ACC112 (cell line): ENCODE results near the gene NADSYN1.

Experiments used
- H2AFZ ChIP-seq: fragments of 200-600 bp; sonication (generic); one replicate; pipeline ENCODE4 v1.6.0; 2017; ENCODE audit warnings: antibody characterized with exemption, low read length; ENCODE audit not compliant: unreplicated experiment
- H3K27ac ChIP-seq: fragments of 200-600 bp; sonication (generic); 2 replicates; pipeline ENCODE4 v1.5.1; 2014; ENCODE audit warnings: low read depth, mild to moderate bottlenecking, antibody characterized with exemption, low read length, moderate library complexity
- H3K27me3 ChIP-seq: fragments of 200-600 bp; sonication (generic); 2 replicates; pipeline ENCODE4 v1.6.1; 2014; ENCODE audit warnings: mild to moderate bottlenecking, antibody characterized with exemption, low read length, moderate library complexity, mixed read lengths; ENCODE audit not compliant: insufficient read depth
- H3K36me3 ChIP-seq: fragments of 200-600 bp; sonication (generic); 2 replicates; pipeline ENCODE4 v1.6.1; 2016; ENCODE audit warnings: mild to moderate bottlenecking, antibody characterized with exemption, low read length, moderate library complexity, mixed read lengths; ENCODE audit not compliant: insufficient read depth
- H3K4me1 ChIP-seq: fragments of 200-600 bp; sonication (generic); one replicate; pipeline ENCODE4 v1.6.1; 2016; ENCODE audit warnings: low read length, mixed read lengths; ENCODE audit not compliant: insufficient read depth, unreplicated experiment, control insufficient read depth
- H3K4me3 ChIP-seq: fragments of 200-600 bp; sonication (generic); 2 replicates; pipeline ENCODE4 v1.5.1; 2014; ENCODE audit warnings: mild to moderate bottlenecking, low read depth, low read length
- H3K79me2 ChIP-seq: fragments of 200-600 bp; sonication (generic); one replicate; pipeline ENCODE4 v1.6.0; 2016; ENCODE audit warnings: low read length; ENCODE audit not compliant: control insufficient read depth, unreplicated experiment, insufficient read depth

Gene NADSYN1

GRCh38 chr11:71453037-71453917 lies at the start of gene NADSYN1:
NADSYN1 (plus strand) TSS chr11:71453203; CDS start chr11:71453297, 94 bp downstream.
- Histone ChIP-seq H3K4me3 (peak within 1 kb of the TSS; percentile 88), H3K27ac (no peak within 1 kb of the TSS), H3K4me1 (peaks cover 4% of the 10 kb centered on the region), H2AFZ (peak within 1 kb of the TSS; percentile 88), H3K27me3 (no peaks in the 10 kb centered on the region), H3K36me3 (peaks cover 5% of the 10 kb centered on the region; the same call in 1 of the 2 replicates), H3K79me2 (peaks cover 27% of the 10 kb centered on the region)

GRCh38 chr11:71404209-71404608 lies 48.8 kb upstream of the NADSYN1 start:
- Histone ChIP-seq H3K27ac (no peak overlapping the region), H3K27me3 (peaks cover 10% of the 10 kb centered on the region), H2AFZ (no peak overlapping the region), H3K4me3 (no peak overlapping the region), H3K36me3 (no peaks in the 10 kb centered on the region), H3K4me1 (no peaks in the 10 kb centered on the region), H3K79me2 (no peaks in the 10 kb centered on the region)

- Histone ChIP-seq H3K4me3 (no peak overlapping the region), H3K79me2 (no peaks in the 10 kb centered on the region)
These were observed 46.3 kb upstream of the NADSYN1 start for GRCh38 chr11:71406681-71407080.

GRCh38 chr11:71407356-71407755 lies 45.6 kb upstream of the NADSYN1 start:
- no peaks in the 10 kb centered on the region for H3K79me2 ChIP-seq
- H2AFZ ChIP-seq, result no peak overlapping the region
- H3K4me3 ChIP-seq, result no peak overlapping the region
- H3K27me3 ChIP-seq, result peaks cover 29% of the 10 kb centered on the region
- no peaks in the 10 kb centered on the region for H3K4me1 ChIP-seq
- no peaks in the 10 kb centered on the region for H3K36me3 ChIP-seq
- no peak overlapping the region for H3K27ac ChIP-seq

More at GRCh38 chr11:71406681-71407080, 46.3 kb upstream of the NADSYN1 start:
- Histone ChIP-seq H3K27me3 (peaks cover 23% of the 10 kb centered on the region), H3K36me3 (no peaks in the 10 kb centered on the region), H2AFZ (no peak overlapping the region), H3K27ac (no peak overlapping the region), H3K4me1 (no peaks in the 10 kb centered on the region)

GRCh38 chr11:71408826-71409225 lies 44.2 kb upstream of the NADSYN1 start:
- Histone ChIP-seq H3K27me3 (peaks cover 36% of the 10 kb centered on the region), H3K36me3 (no peaks in the 10 kb centered on the region), H3K4me1 (no peaks in the 10 kb centered on the region), H3K27ac (no peak overlapping the region), H2AFZ (no peak overlapping the region), H3K79me2 (no peaks in the 10 kb centered on the region), H3K4me3 (no peak overlapping the region)

GRCh38 chr11:71410363-71410966 lies 42.5 kb upstream of the NADSYN1 start:
- Histone ChIP-seq H3K4me3 (no peak overlapping the region), H3K4me1 (no peaks in the 10 kb centered on the region), H2AFZ (no peak overlapping the region), H3K27me3 (peaks cover 52% of the 10 kb centered on the region), H3K79me2 (no peaks in the 10 kb centered on the region), H3K36me3 (no peaks in the 10 kb centered on the region), H3K27ac (no peak overlapping the region)

GRCh38 chr11:71414645-71415044 lies 38.4 kb upstream of the NADSYN1 start:
- H3K4me3 ChIP-seq, result no peak overlapping the region
- H3K27me3 ChIP-seq, result peaks cover 51% of the 10 kb centered on the region
- no peaks in the 10 kb centered on the region for H3K4me1 ChIP-seq
- no peaks in the 10 kb centered on the region for H3K36me3 ChIP-seq
- H2AFZ ChIP-seq, result no peak overlapping the region
- H3K27ac ChIP-seq, result no peak overlapping the region
- no peaks in the 10 kb centered on the region for H3K79me2 ChIP-seq

GRCh38 chr11:71418643-71419042 lies 34.4 kb upstream of the NADSYN1 start:
- H3K79me2 ChIP-seq, result no peaks in the 10 kb centered on the region
- H3K27ac ChIP-seq, result no peak overlapping the region
- H3K4me1 ChIP-seq, result no peaks in the 10 kb centered on the region
- H3K36me3 ChIP-seq, result no peaks in the 10 kb centered on the region
- H2AFZ ChIP-seq, result no peak overlapping the region
- H3K27me3 ChIP-seq, result peaks cover 30% of the 10 kb centered on the region
- H3K4me3 ChIP-seq, result no peak overlapping the region

GRCh38 chr11:71420455-71421241 lies 32.4 kb upstream of the NADSYN1 start:
- Histone ChIP-seq H3K4me1 (no peaks in the 10 kb centered on the region), H3K36me3 (no peaks in the 10 kb centered on the region), H3K27me3 (peaks cover 11% of the 10 kb centered on the region), H3K27ac (no peak overlapping the region), H2AFZ (no peak overlapping the region), H3K79me2 (no peaks in the 10 kb centered on the region), H3K4me3 (no peak overlapping the region)

GRCh38 chr11:71421392-71421950 lies 31.5 kb upstream of the NADSYN1 start:
- no peak overlapping the region for H3K27ac ChIP-seq
- H2AFZ ChIP-seq, result no peak overlapping the region
- 0 out of 2 replicates have a peak, but pooled peaks cover 4% of the 10 kb centered on the region for H3K27me3 ChIP-seq
- no peaks in the 10 kb centered on the region for H3K36me3 ChIP-seq
- no peaks in the 10 kb centered on the region for H3K79me2 ChIP-seq
- H3K4me1 ChIP-seq, result no peaks in the 10 kb centered on the region
- no peak overlapping the region for H3K4me3 ChIP-seq
